HG03575 (cell line): Measurements from ENCODE around the gene KTI12.

ENCODE experiments used
- ATAC-seq: cut with Tn5 transposase; IDR thresholded peaks from one replicate; pipeline ENCODE4 v1.9.1; 2021; ENCODE audit not compliant: unreplicated experiment, insufficient number of reproducible peaks, low FRiP score; ENCODE audit errors: extremely low read depth

KTI12 gene

GRCh38 chr1:51998701-51999100 lies 34.9 kb downstream of the KTI12 start:
- ATAC-seq, result no peak

GRCh38 chr1:51997974-51998382 lies 35.6 kb downstream of the KTI12 start:
- no peak for ATAC-seq

GRCh38 chr1:51990478-51990965 lies 43.1 kb downstream of the KTI12 start, which contains the start of gene RAB3B:
RAB3B (minus strand) TSS chr1:51990700; CDS start chr1:51977117, 13,583 bp downstream.
- ATAC-seq, result no peak

- ATAC-seq, result no peak
These were observed 43.8 kb downstream of the KTI12 start for GRCh38 chr1:51989582-51990477.

GRCh38 chr1:51988254-51988653 lies 45.4 kb downstream of the KTI12 start:
- ATAC-seq, result no peak

- no peak for ATAC-seq
These were observed 46.9 kb downstream of the KTI12 start for GRCh38 chr1:51986718-51987117.

- no peak for ATAC-seq
These were observed 51.4 kb downstream of the KTI12 start for GRCh38 chr1:51982161-51982560.
